Left lobe of liver (tissue), 2 donors: ENCODE measurements around the gene DOCK2. TPM values are rescaled to one million over a fixed set of nuclear protein-coding genes. Genes with fewer than 3 reads are reported as not detected.

Experiments
- ATAC-seq: fragments of 200-7000 bp; cut with Tn5 transposase; one replicate; pipeline ENCODE4 v1.9.1; 2020; ENCODE audit warnings: mild to moderate bottlenecking, moderate library complexity
- DNase-seq: peaks from one replicate; pipeline ENCODE4 v3.0.0-alpha.2; 2020; ENCODE audit warnings: low spot score
- total RNA-seq: library from RNA; stranded (reverse); gene quantifications from one replicate; pipeline ENCODE4 v1.2.1, GENCODE V29; 2021
- donor health status: DM: no; HTN: no; CAD: no; lungs with moderate emphysema.
- donor health status: DM: no; HTN: yes; CAD: no.

The DOCK2 gene
- total RNA-seq, 1 donor from 2014 or later: 4.1 TPM

GRCh38 chr5:169847519-169847918 is 210.4 kb downstream of the DOCK2 start:
- DNase-seq (no peak), ATAC-seq (no peak)

GRCh38 chr5:169848271-169848670 is 211.2 kb downstream of the DOCK2 start:
- DNase-seq: no peak
- no peak for ATAC-seq

GRCh38 chr5:169848792-169849191 is 211.7 kb downstream of the DOCK2 start:
- DNase-seq: no peak
- no peak for ATAC-seq

- DNase-seq: no peak
- no peak for ATAC-seq
Measured at GRCh38 chr5:169850409-169850808, 213.3 kb downstream of the DOCK2 start.

- no peak for ATAC-seq
- DNase-seq: no peak
Measured at GRCh38 chr5:169851321-169851850, 214.3 kb downstream of the DOCK2 start.

- ATAC-seq: no peak
- DNase-seq: no peak
Measured at GRCh38 chr5:169856571-169856970, 219.5 kb downstream of the DOCK2 start.

GRCh38 chr5:169860585-169860984 is 223.5 kb downstream of the DOCK2 start:
- ATAC-seq (no peak), DNase-seq (no peak)

GRCh38 chr5:169861433-169861832 is 224.4 kb downstream of the DOCK2 start:
- DNase-seq: no peak
- no peak for ATAC-seq

GRCh38 chr5:169861934-169862333 is 224.9 kb downstream of the DOCK2 start:
- ATAC-seq (no peak), DNase-seq (no peak)

GRCh38 chr5:169862391-169862811 is 225.3 kb downstream of the DOCK2 start:
- ATAC-seq (no peak), DNase-seq (no peak)

- ATAC-seq (no peak), DNase-seq (no peak)
Measured at GRCh38 chr5:169864483-169864882, 227.4 kb downstream of the DOCK2 start.

GRCh38 chr5:169867347-169867746 is 230.3 kb downstream of the DOCK2 start:
- ATAC-seq: no peak

GRCh38 chr5:169869066-169869465 is 232.0 kb downstream of the DOCK2 start:
- DNase-seq: no peak
- ATAC-seq: no peak

More at GRCh38 chr5:169867347-169867746, 230.3 kb downstream of the DOCK2 start:
- no peak for DNase-seq

- no peak for DNase-seq
- ATAC-seq: no peak
Measured at GRCh38 chr5:169870211-169870610, 233.1 kb downstream of the DOCK2 start.

- ATAC-seq: no peak
- no peak for DNase-seq
Measured at GRCh38 chr5:169871826-169872490, 234.9 kb downstream of the DOCK2 start.

- DNase-seq (no peak), ATAC-seq (no peak)
Measured at GRCh38 chr5:169873642-169874041, 236.6 kb downstream of the DOCK2 start.

- ATAC-seq (no peak), DNase-seq (no peak)
Measured at GRCh38 chr5:169874621-169875020, 237.5 kb downstream of the DOCK2 start.

- DNase-seq (no peak), ATAC-seq (peak; percentile 28)
Measured at GRCh38 chr5:169875091-169875728, 238.1 kb downstream of the DOCK2 start.

GRCh38 chr5:169875731-169876130 is 238.7 kb downstream of the DOCK2 start:
- DNase-seq (no peak), ATAC-seq (no peak)

- ATAC-seq (no peak), DNase-seq (no peak)
Measured at GRCh38 chr5:169876386-169876785, 239.3 kb downstream of the DOCK2 start.

GRCh38 chr5:169880012-169880663 is 243.1 kb downstream of the DOCK2 start:
- ATAC-seq (no peak), DNase-seq (no peak)

- no peak for DNase-seq
- ATAC-seq: no peak
Measured at GRCh38 chr5:169880785-169881184, 243.7 kb downstream of the DOCK2 start.
